Measurements from ENCODE around the gene CNTNAP4.

GRCh38 chr16:76565542-76565941 is 288.3 kb downstream of the CNTNAP4 start:
- TF ChIP-seq POLR2A (IDR thresholded peaks at IDR 0.05; ENCODE audit: low read length), result no peak
- no peak for TF ChIP-seq GATA1 (IDR thresholded peaks at IDR 0.05; ENCODE audit: low read depth, low read length)
